Mesendoderm (in vitro differentiated cells): ENCODE results near the gene MRPS35.

ENCODE experiments used
- DNase-seq: peaks from one replicate; pipeline ENCODE4 v3.0.0; 2013
- H2AK5ac ChIP-seq: 2 replicates; pipeline ENCODE4 v1.6.1; 2013; ENCODE audit warnings: low read length, inconsistent platforms
- H2BK120ac ChIP-seq: 2 replicates; pipeline ENCODE4 v1.6.1; 2013; ENCODE audit warnings: low read depth, mild to moderate bottlenecking, low read length, moderate library complexity, mixed read lengths
- H2BK15ac ChIP-seq: replicated peaks from 2 replicates; pipeline ENCODE4 v1.6.1; 2013; ENCODE audit warnings: low read depth, mild to moderate bottlenecking, moderate library complexity
- H2BK5ac ChIP-seq: 2 replicates; pipeline ENCODE4 v1.6.1; 2013; ENCODE audit warnings: low read length, inconsistent platforms
- H3K18ac ChIP-seq: 2 replicates; pipeline ENCODE4 v1.6.1; 2013; ENCODE audit warnings: mild to moderate bottlenecking, low read length, mixed read lengths
- H3K23ac ChIP-seq: one replicate; pipeline ENCODE4 v1.6.1; 2013; ENCODE audit warnings: low read length
- H3K27ac ChIP-seq: 2 replicates; pipeline ENCODE4 v1.5.1; 2013; ENCODE audit warnings: low read depth, mild to moderate bottlenecking, inconsistent platforms, low read length, moderate library complexity
- H3K27me3 ChIP-seq: 2 replicates; pipeline ENCODE4 v1.6.1; 2013; ENCODE audit warnings: low read length, control low read depth, mild to moderate bottlenecking, inconsistent platforms; ENCODE audit not compliant: insufficient read depth, poor library complexity
- H3K36me3 ChIP-seq: 2 replicates; pipeline ENCODE4 v1.6.1; 2013; ENCODE audit warnings: low read length, inconsistent platforms; ENCODE audit not compliant: control insufficient read depth, insufficient read depth
- H3K4ac ChIP-seq: one replicate; pipeline ENCODE4 v1.6.1; 2013; ENCODE audit warnings: low read depth, mild to moderate bottlenecking, low read length, moderate library complexity
- H3K4me1 ChIP-seq: 2 replicates; pipeline ENCODE4 v1.6.1; 2013; ENCODE audit warnings: low read depth, low read length, inconsistent platforms; ENCODE audit not compliant: control insufficient read depth
- H3K4me2 ChIP-seq: 2 replicates; pipeline ENCODE4 v1.6.1; 2013; ENCODE audit warnings: low read length
- H3K4me3 ChIP-seq: 2 replicates; pipeline ENCODE4 v1.5.1; 2013; ENCODE audit warnings: mild to moderate bottlenecking, low read length
- H3K56ac ChIP-seq: one replicate; pipeline ENCODE4 v1.6.1; 2013; ENCODE audit warnings: low read length
- H3K79me1 ChIP-seq: 2 replicates; pipeline ENCODE4 v1.6.1; 2013; ENCODE audit warnings: low read length, inconsistent platforms
- H3K79me2 ChIP-seq: 2 replicates; pipeline ENCODE4 v1.6.1; 2013; ENCODE audit warnings: mild to moderate bottlenecking, low read length; ENCODE audit not compliant: control insufficient read depth, insufficient read depth
- H3K9ac ChIP-seq: 2 replicates; pipeline ENCODE4 v1.6.1; 2013; ENCODE audit warnings: low read length, inconsistent platforms
- H4K5ac ChIP-seq: one replicate; pipeline ENCODE4 v1.6.1; 2013; ENCODE audit warnings: low read length
- H4K8ac ChIP-seq: one replicate; pipeline ENCODE4 v1.6.1; 2013; ENCODE audit warnings: low read depth, mild to moderate bottlenecking, control low read depth, low read length, moderate library complexity
- WGBS: extraction: QIAGEN DNeasy Blood & Tissue Kit; methylation state at CpG from one replicate; pipeline ENCODE4 v1.1.7; 2013; ENCODE audit warnings: low lambda C conversion rate, missing lambda C conversion rate; ENCODE audit not compliant: insufficient coverage; ENCODE audit errors: extremely low coverage; 5-methylcytosine and 5-hydroxymethylcytosine counted together

Gene MRPS35

DNA sequence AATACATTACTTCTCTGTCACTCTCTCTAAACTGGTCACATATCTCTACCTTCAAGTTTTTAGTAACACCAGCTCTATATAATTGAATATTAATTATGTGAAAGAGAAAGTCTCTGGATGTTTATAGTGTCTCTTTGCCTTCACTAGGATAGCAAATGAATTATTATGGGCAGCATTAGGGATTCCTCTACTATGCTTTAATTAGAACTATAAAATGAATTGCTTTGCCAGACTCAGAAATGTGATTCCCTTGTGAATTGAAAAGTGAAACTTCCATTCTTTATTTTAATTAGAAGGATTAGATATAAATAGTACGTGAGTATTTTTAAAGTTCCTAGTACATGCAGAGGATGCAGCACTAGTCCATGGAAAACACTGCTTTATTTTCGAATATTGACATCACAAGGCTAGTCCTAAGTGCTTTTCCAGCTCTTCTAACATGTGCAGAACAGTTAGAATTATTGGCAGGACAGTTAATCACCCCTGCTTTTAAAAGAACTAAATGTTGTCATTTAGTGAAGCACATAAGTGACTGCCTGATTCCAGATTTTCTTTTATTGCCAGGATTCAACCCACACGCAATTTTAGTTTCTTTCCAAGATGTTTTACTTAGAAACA, 37.4 kb upstream of the MRPS35 start:
- Histone ChIP-seq H3K79me2 (no peaks in the 10 kb centered on the region), H3K18ac (no peak overlapping the region), H3K36me3 (no peaks in the 10 kb centered on the region), H2BK15ac (no peak overlapping the region), H3K4me2 (no peak overlapping the region), H3K56ac (no peak overlapping the region), H3K27me3 (no peaks in the 10 kb centered on the region), H3K23ac (no peak overlapping the region), H4K8ac (no peak overlapping the region), H2AK5ac (no peak overlapping the region), H4K5ac (no peak overlapping the region), H3K4me1 (no peaks in the 10 kb centered on the region), H3K79me1 (no peaks in the 10 kb centered on the region), H3K27ac (no peak overlapping the region), H3K4ac (no peak overlapping the region), H3K4me3 (no peak overlapping the region), H2BK5ac (no peak overlapping the region), H2BK120ac (no peak overlapping the region), H3K9ac (no peak overlapping the region)
- no peak for DNase-seq
- WGBS = no CpG with 5 or more reads among the region's 3 CpGs

DNA sequence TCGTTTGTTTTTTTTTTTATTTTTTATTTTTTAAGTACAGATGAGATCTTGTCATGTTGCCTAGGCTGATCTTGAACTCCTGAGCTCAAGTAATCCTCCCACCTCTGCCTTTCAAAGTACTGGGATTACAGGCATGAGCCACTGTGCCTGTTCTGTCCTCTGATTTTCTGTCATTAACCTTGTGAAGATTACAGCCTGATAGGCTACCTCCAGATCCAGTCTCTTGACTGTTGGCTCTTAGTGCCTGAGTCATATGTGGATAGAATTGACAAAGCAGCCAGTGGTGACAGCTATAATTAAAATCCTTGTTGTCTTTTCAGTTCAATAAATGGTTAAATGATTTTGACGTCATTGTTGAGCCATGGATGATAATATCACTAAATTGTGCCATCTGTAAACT, 35.6 kb upstream of the MRPS35 start:
- H2BK5ac ChIP-seq = no peak overlapping the region
- no peak overlapping the region for H3K27ac ChIP-seq
- H3K18ac ChIP-seq = no peak overlapping the region
- no peak overlapping the region for H3K23ac ChIP-seq
- H4K8ac ChIP-seq = no peak overlapping the region
- H3K36me3 ChIP-seq = peaks cover 3% of the 10 kb centered on the region
- no peak for DNase-seq
- no peak overlapping the region for H2BK120ac ChIP-seq
- H3K4me1 ChIP-seq = no peaks in the 10 kb centered on the region
- no peak overlapping the region for H2AK5ac ChIP-seq
- no peak overlapping the region for H2BK15ac ChIP-seq
- no peak overlapping the region for H3K4ac ChIP-seq
- no peaks in the 10 kb centered on the region for H3K79me1 ChIP-seq
- no peak overlapping the region for H3K4me2 ChIP-seq
- no peak overlapping the region for H4K5ac ChIP-seq
- no peak overlapping the region for H3K56ac ChIP-seq
- H3K9ac ChIP-seq = no peak overlapping the region
- no peak overlapping the region for H3K4me3 ChIP-seq
- H3K27me3 ChIP-seq = no peaks in the 10 kb centered on the region
- no CpG with 5 or more reads among the region's 2 CpGs for WGBS
- H3K79me2 ChIP-seq = no peaks in the 10 kb centered on the region

DNA sequence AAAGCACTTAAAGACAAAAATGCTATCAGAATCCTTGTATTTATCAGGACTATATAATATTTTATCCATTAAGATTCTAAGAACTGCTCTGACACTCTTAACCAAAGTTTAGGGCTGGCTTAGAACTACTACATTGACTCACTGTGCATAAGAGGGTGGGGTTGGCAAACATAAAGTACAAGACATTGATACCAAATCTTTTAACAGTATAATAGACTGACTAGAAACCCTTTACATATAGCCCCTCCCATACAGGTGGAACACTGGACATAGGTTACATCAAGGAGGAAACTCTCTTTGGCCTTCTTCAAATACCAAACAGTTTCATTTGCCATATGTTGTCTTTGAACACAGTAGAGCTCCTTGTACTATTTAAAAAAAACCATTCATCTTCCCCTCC, 30.0 kb upstream of the MRPS35 start:
- H3K56ac ChIP-seq = no peak overlapping the region
- no peak overlapping the region for H3K4me3 ChIP-seq
- no peak overlapping the region for H3K23ac ChIP-seq
- no peak overlapping the region for H3K9ac ChIP-seq
- H3K27ac ChIP-seq = no peak overlapping the region
- no peak for DNase-seq
- no peak overlapping the region for H2BK120ac ChIP-seq
- no peaks in the 10 kb centered on the region for H3K79me2 ChIP-seq
- peaks cover 8% of the 10 kb centered on the region for H3K36me3 ChIP-seq
- H3K27me3 ChIP-seq = no peaks in the 10 kb centered on the region
- H3K4ac ChIP-seq = no peak overlapping the region
- no peak overlapping the region for H4K5ac ChIP-seq
- no peak overlapping the region for H2AK5ac ChIP-seq
- H3K4me2 ChIP-seq = no peak overlapping the region
- H3K79me1 ChIP-seq = no peaks in the 10 kb centered on the region
- no peak overlapping the region for H3K18ac ChIP-seq
- no peaks in the 10 kb centered on the region for H3K4me1 ChIP-seq
- H4K8ac ChIP-seq = no peak overlapping the region
- no peak overlapping the region for H2BK15ac ChIP-seq
- no peak overlapping the region for H2BK5ac ChIP-seq

DNA sequence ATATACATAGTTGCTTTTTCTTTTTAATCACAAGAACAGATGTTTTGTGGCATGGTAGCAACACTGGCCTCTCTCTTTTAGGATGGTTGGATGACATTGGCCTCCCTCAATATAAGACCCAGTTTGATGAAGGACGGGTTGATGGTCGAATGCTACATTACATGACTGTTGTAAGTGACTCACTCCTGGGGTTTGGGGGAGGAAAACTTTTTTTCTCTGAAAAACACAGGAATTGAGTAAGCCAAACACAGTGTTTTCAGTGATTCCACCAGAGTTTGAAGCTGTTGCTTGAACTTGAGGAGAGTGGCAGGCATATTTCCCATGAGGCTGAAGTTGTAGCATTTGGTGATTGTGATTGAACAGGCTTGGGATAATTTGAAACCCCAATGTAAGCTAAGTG, 28.1 kb upstream of the MRPS35 start:
- H3K23ac ChIP-seq = no peak overlapping the region
- WGBS = no CpG with 5 or more reads among the region's 2 CpGs
- H2BK120ac ChIP-seq = no peak overlapping the region
- H3K79me1 ChIP-seq = no peaks in the 10 kb centered on the region
- H3K4me1 ChIP-seq = no peaks in the 10 kb centered on the region
- no peak overlapping the region for H2BK5ac ChIP-seq
- DNase-seq = no peak
- no peak overlapping the region for H2BK15ac ChIP-seq
- no peaks in the 10 kb centered on the region for H3K79me2 ChIP-seq
- no peak overlapping the region for H4K8ac ChIP-seq
- no peaks in the 10 kb centered on the region for H3K27me3 ChIP-seq
- H3K4me2 ChIP-seq = no peak overlapping the region
- H2AK5ac ChIP-seq = no peak overlapping the region
- no peak overlapping the region for H3K18ac ChIP-seq
- no peak overlapping the region for H3K4ac ChIP-seq
- no peak overlapping the region for H3K4me3 ChIP-seq
- H3K36me3 ChIP-seq = peaks cover 11% of the 10 kb centered on the region
- no peak overlapping the region for H3K56ac ChIP-seq
- H3K27ac ChIP-seq = no peak overlapping the region
- H4K5ac ChIP-seq = no peak overlapping the region
- H3K9ac ChIP-seq = no peak overlapping the region

DNA sequence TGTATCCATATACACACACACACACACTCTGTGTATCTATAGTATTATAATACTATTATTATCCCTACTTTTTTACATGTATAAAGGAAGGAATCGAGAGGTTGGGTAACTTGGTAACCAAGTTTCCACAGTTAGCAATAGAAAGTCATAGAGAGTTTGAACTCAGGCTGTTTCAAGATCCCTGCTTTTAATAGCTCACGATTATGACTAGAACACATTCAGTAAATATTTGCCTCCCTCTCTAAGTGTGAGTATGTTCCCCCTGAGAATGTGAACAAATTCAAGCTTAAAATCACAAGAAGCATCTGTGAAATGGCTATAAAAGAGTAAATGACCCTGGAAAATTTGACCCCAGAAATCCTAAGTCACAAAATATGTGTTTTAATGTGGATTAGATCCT, 25.4 kb upstream of the MRPS35 start:
- Histone ChIP-seq H4K5ac (no peak overlapping the region), H3K23ac (no peak overlapping the region), H2AK5ac (no peak overlapping the region), H2BK120ac (no peak overlapping the region), H3K27me3 (no peaks in the 10 kb centered on the region), H3K56ac (no peak overlapping the region), H3K9ac (no peak overlapping the region), H3K4me1 (no peaks in the 10 kb centered on the region), H3K27ac (no peak overlapping the region), H3K36me3 (peaks cover 14% of the 10 kb centered on the region), H3K4me3 (no peak overlapping the region), H3K79me1 (no peaks in the 10 kb centered on the region), H2BK15ac (no peak overlapping the region), H3K4me2 (no peak overlapping the region), H4K8ac (no peak overlapping the region), H3K79me2 (no peaks in the 10 kb centered on the region), H3K18ac (no peak overlapping the region), H2BK5ac (no peak overlapping the region), H3K4ac (no peak overlapping the region)
- DNase-seq = no peak
- WGBS = no CpG with 5 or more reads among the region's 2 CpGs

DNA sequence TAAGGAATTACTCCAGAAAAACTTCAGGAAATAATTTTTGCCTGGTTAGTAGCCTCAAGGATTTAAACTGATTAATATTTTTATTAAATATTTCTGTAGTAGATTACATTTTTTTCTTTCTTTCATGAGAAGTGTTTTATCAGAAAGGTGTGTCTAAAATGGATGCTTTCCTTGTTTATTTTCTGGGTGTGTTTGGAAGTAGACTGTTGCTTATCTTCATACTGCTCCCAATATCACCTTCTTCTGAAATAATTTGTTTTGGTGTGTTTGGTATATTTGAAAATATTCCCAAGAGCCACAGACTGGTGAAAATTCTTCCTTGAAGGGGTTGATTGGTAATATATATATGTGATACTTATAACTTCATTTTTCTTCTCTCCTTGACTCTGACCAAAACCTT, 24.5 kb upstream of the MRPS35 start:
- H4K8ac ChIP-seq = no peak overlapping the region
- no peak overlapping the region for H2BK5ac ChIP-seq
- no peaks in the 10 kb centered on the region for H3K4me1 ChIP-seq
- peaks cover 14% of the 10 kb centered on the region for H3K36me3 ChIP-seq
- H2BK120ac ChIP-seq = no peak overlapping the region
- H2AK5ac ChIP-seq = no peak overlapping the region
- H3K4me2 ChIP-seq = no peak overlapping the region
- DNase-seq = no peak
- no peaks in the 10 kb centered on the region for H3K79me2 ChIP-seq
- H3K56ac ChIP-seq = no peak overlapping the region
- no peak overlapping the region for H3K27ac ChIP-seq
- no peak overlapping the region for H3K23ac ChIP-seq
- no peak overlapping the region for H2BK15ac ChIP-seq
- H4K5ac ChIP-seq = no peak overlapping the region
- no peak overlapping the region for H3K18ac ChIP-seq
- H3K4me3 ChIP-seq = no peak overlapping the region
- H3K27me3 ChIP-seq = no peaks in the 10 kb centered on the region
- no peaks in the 10 kb centered on the region for H3K79me1 ChIP-seq
- no peak overlapping the region for H3K4ac ChIP-seq
- no peak overlapping the region for H3K9ac ChIP-seq
